Kidney (tissue), 14 donors: ENCODE data around the gene TRPM3. TPM values are rescaled to one million over a fixed set of nuclear protein-coding genes. Genes with fewer than 3 reads are reported as not detected.

Source experiments
- DNase-seq, 5 donors: peaks; one replicate each; pipeline ENCODE4 v3.0.0-alpha.2; 2013 to 2020
- FAIRE-seq: peaks from 2 replicates; lab custom pipeline; 2012; peaks lifted over from hg19 to GRCh38; lab: Jason Lieb, UNC
- H3K27ac ChIP-seq, 2 donors: one replicate each; pipeline ENCODE4 v1.7.0; 2013; ENCODE audit warnings: low read depth in 2 of 2, low read length in 2 of 2, inconsistent platforms in 1 of 2
- H3K27me3 ChIP-seq: one replicate; pipeline ENCODE4 v1.7.1; 2013; ENCODE audit warnings: low read length, inconsistent platforms; ENCODE audit not compliant: control insufficient read depth, insufficient read depth
- H3K36me3 ChIP-seq, 3 donors: one replicate each; pipeline versions ENCODE4 v1.7.0 to v1.7.1; 2013; ENCODE audit warnings: low read length in 3 of 3, control low read depth in 1 of 3, inconsistent platforms in 1 of 3; ENCODE audit not compliant: insufficient read depth in 3 of 3, control insufficient read depth in 2 of 3
- H3K4me1 ChIP-seq, 3 donors: one replicate each; pipeline versions ENCODE4 v1.7.0 to v1.7.1; 2013; ENCODE audit warnings: low read length in 3 of 3, inconsistent platforms in 1 of 3, low read depth in 1 of 3; ENCODE audit not compliant: control insufficient read depth in 2 of 3, insufficient read depth in 2 of 3
- H3K4me3 ChIP-seq, 3 donors: one replicate each; pipeline versions ENCODE4 v1.7.0 to v1.8.1; 2013; ENCODE audit warnings: low read length in 3 of 3, control low read depth in 1 of 3, inconsistent platforms in 1 of 3
- H3K9ac ChIP-seq, 3 donors: one replicate each; pipeline versions ENCODE4 v1.7.0 to v1.7.1; 2013; ENCODE audit warnings: low read length in 3 of 3, control low read depth in 1 of 3, inconsistent platforms in 1 of 3
- H3K9me3 ChIP-seq, 3 donors: one replicate each; pipeline versions ENCODE4 v1.7.0 to v1.7.1; 2013; ENCODE audit warnings: low read length in 3 of 3, control low read depth in 1 of 3, inconsistent platforms in 1 of 3; ENCODE audit not compliant: control insufficient read depth in 2 of 3, insufficient read depth in 1 of 3
- CTCF ChIP-seq: IDR thresholded peaks from 3 replicates; pipeline ENCODE4 v1.5.1; 2012; ENCODE audit warnings: mild to moderate bottlenecking, moderate library complexity, borderline replicate concordance; ENCODE audit not compliant: insufficient read depth; ENCODE audit errors: extremely low read depth
- intact Hi-C: fragments of 100-400 bp; cut with DNase I; formaldehyde crosslinking; loops from one replicate; pipeline ENCODE4 v1.11.1; 2022
- polyA plus RNA-seq: library from polyadenylated mRNA; stranded (reverse); fragments of 350-450 nt; fragmentation: Illumina TruSeq; extraction: RNeasy Lipid Tissue Mini Kit (QIAGEN cat#74804); gene quantifications from one replicate; pipeline ENCODE4 v1.2.3, GENCODE V29; 2014; ENCODE audit warnings: low read depth, low replicate concordance; ENCODE audit not compliant: insufficient read depth
- total RNA-seq: library from RNA; stranded (reverse); fragmentation: NEBNext Ultra II Directional; extraction: Animal tissue kit (Norgen Biotek cat#: 25700); gene quantifications from one replicate; pipeline ENCODE4 v1.2.1, GENCODE V29; 2021
- donor health status: control.
- donor health status: control.
- donor health status: control.
- donor health status: control.
- donor health status: control.
- donor health status: DM: yes; HTN: yes; CAD: no.
- donor health status: Normal renal cell carcinoma (clear cell type).

The TRPM3 gene
- total and polyA plus RNA-seq, 2 donors from 2014 or later, result 8.8 to 11.4 TPM

GRCh38 chr9:70540016-70540415, 581.4 kb downstream of the TRPM3 start:
- Histone ChIP-seq H3K9ac (no peak overlapping the region), H3K27ac (no peak overlapping the region), H3K9me3 (no peaks in the 10 kb centered on the region), H3K4me3 (no peak overlapping the region), H3K36me3 (no peaks in the 10 kb centered on the region), H3K27me3 (no peaks in the 10 kb centered on the region), H3K4me1 (peaks cover 0 to 14% (median 4%) of the 10 kb centered on the region in 3 donors)
- FAIRE-seq, result no peak
- no peak for DNase-seq
- TF ChIP-seq CTCF, result no peak
- intact Hi-C loops, result no loop called here

- Histone ChIP-seq H3K9ac (no peak overlapping the region), H3K36me3 (no peaks in the 10 kb centered on the region), H3K4me1 (peaks cover 0 to 10% (median 4%) of the 10 kb centered on the region in 3 donors), H3K27ac (no peak overlapping the region), H3K9me3 (no peaks in the 10 kb centered on the region), H3K27me3 (no peaks in the 10 kb centered on the region), H3K4me3 (no peak overlapping the region)
- intact Hi-C loops, result no loop called here
- no peak for FAIRE-seq
- no peak for TF ChIP-seq CTCF
- DNase-seq, result no peak
These were observed 581.9 kb downstream of the TRPM3 start for GRCh38 chr9:70539526-70539925.

- intact Hi-C loops, result no loop called here
- H3K27ac ChIP-seq, result no peak overlapping the region
- H3K9me3 ChIP-seq, result no peaks in the 10 kb centered on the region
- TF ChIP-seq CTCF, result no peak
- no peak for DNase-seq
- H3K4me1 ChIP-seq, result peaks cover 0 to 9% (median 4%) of the 10 kb centered on the region in 3 donors
- no peak overlapping the region for H3K9ac ChIP-seq
- FAIRE-seq, result no peak
- H3K27me3 ChIP-seq, result no peaks in the 10 kb centered on the region
- no peak overlapping the region for H3K4me3 ChIP-seq
- H3K36me3 ChIP-seq, result no peaks in the 10 kb centered on the region
These were observed 582.4 kb downstream of the TRPM3 start for GRCh38 chr9:70539001-70539400.

- Histone ChIP-seq H3K27ac (no peak overlapping the region), H3K36me3 (no peaks in the 10 kb centered on the region), H3K27me3 (no peaks in the 10 kb centered on the region), H3K9ac (no peak overlapping the region), H3K4me3 (no peak overlapping the region), H3K4me1 (peaks cover 0 to 3% (median 0%) of the 10 kb centered on the region in 3 donors), H3K9me3 (no peaks in the 10 kb centered on the region)
- intact Hi-C loops, result no loop called here
- FAIRE-seq (no peak), DNase-seq (no peak)
- no peak for TF ChIP-seq CTCF
These were observed 584.3 kb downstream of the TRPM3 start for GRCh38 chr9:70537084-70537483.
